Measurements from ENCODE around the gene TNFSF13B. TPM values are rescaled to one million over a fixed set of nuclear protein-coding genes. Genes with fewer than 3 reads are reported as not detected.

The TNFSF13B gene
- total and polyA plus RNA-seq, 10 of the 15 experiments (the other 5 are each of a cell fraction or from before 2014, with no cell fraction given), result 11.0 to 64.2 (median 17.0) TPM

DNA sequence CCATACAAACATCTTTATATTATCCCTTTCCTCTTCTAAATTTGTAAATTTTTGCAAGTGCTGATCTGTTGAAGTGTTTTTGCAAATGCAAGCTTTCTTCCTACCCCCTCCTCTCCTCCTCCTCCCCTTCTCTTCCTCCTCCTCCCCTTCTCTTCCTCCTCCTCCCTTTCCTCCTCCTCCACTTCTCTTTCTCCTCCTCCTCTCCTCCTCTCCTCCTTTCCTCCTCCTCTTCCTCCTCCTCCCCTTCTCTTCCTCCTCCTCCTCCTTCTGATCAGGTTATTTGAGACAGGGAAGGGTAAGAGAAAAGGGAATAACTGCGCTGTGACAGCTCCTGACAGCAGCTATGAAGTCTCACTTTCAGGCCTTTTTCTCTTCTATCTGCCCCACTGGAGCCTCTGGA, 8.9 kb downstream of the TNFSF13B start:
- H3K9ac ChIP-seq (ENCODE audit: control insufficient read depth, insufficient read depth, low read length), result no peak overlapping the region
- H3K79me2 ChIP-seq (ENCODE audit: control insufficient read depth, insufficient read depth, low read length), result no peaks in the 10 kb centered on the region
- no peak for FAIRE-seq
- no peaks in the 10 kb centered on the region for H3K36me3 ChIP-seq (ENCODE audit: control insufficient read depth in 2 of 2, insufficient read depth in 2 of 2, low read length in 1 of 2)
- 100% methylated on average over 1 of the region's 1 CpG for WGBS (ENCODE audit: insufficient coverage, insufficient replicate concordance, low lambda C conversion rate, missing lambda C conversion rate)
- intact Hi-C loops (cut with micrococcal nuclease; ENCODE audit: unreplicated experiment), result no loop called here
- H3K4me2 ChIP-seq (ENCODE audit: control insufficient read depth, insufficient read depth), result no peak overlapping the region
- no peaks in the 10 kb centered on the region for H3K9me3 ChIP-seq (replicated peaks; ENCODE audit: control insufficient read depth, insufficient read depth, low read length)
- no peak overlapping the region for H3K27ac ChIP-seq (ENCODE audit: control insufficient read depth, insufficient read depth)
- RAD21 ChIA-PET (ENCODE audit: unreplicated experiment), result no interaction called here
- H4K20me1 ChIP-seq (ENCODE audit: control insufficient read depth, insufficient read depth), result no peaks in the 10 kb centered on the region
- CTCF ChIA-PET, result interaction anchor here (0.8 kb wide), 1 partner anchor 626 kb away, joined by 3 read pairs; no protein-coding TSS in a partner anchor
- H2AFZ ChIP-seq (ENCODE audit: control insufficient read depth, low read depth, low read length), result no peak overlapping the region
- no TSS peak for BruUV-seq (replicated peaks)
- no peaks in the 10 kb centered on the region for H3K4me1 ChIP-seq (ENCODE audit: control insufficient read depth, insufficient read depth, low read length)
- H3K4me3 ChIP-seq, result no peak overlapping the region
- POLR2A ChIA-PET, result no interaction called here
- no peak for ATAC-seq
- TF ChIP-seq, protein P1, sequence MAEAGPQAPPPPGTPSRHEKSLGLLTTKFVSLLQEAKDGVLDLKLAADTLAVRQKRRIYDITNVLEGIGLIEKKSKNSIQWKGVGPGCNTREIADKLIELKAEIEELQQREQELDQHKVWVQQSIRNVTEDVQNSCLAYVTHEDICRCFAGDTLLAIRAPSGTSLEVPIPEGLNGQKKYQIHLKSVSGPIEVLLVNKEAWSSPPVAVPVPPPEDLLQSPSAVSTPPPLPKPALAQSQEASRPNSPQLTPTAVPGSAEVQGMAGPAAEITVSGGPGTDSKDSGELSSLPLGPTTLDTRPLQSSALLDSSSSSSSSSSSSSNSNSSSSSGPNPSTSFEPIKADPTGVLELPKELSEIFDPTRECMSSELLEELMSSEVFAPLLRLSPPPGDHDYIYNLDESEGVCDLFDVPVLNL (IDR thresholded peaks at IDR 0.05; ENCODE audit: low read depth, low read length), result no peak
- TF ChIP-seq STAT1 (conservative IDR thresholded peaks at IDR 0.05) (no peak), PKNOX1 (IDR thresholded peaks at IDR 0.05) (no peak), TAF1 (IDR thresholded peaks at IDR 0.05; ENCODE audit: borderline replicate concordance, low read depth, low read length) (no peak), IKZF1 (conservative IDR thresholded peaks at IDR 0.05) (no peak), ZNF24 (IDR thresholded peaks at IDR 0.05) (no peak), SREBF1 (IDR thresholded peaks at IDR 0.05; ENCODE audit: low read length) (no peak), KLF5 (IDR thresholded peaks at IDR 0.05; ENCODE audit: partially characterized antibody) (no peak)
- TF ChIP-seq, protein P2, sequence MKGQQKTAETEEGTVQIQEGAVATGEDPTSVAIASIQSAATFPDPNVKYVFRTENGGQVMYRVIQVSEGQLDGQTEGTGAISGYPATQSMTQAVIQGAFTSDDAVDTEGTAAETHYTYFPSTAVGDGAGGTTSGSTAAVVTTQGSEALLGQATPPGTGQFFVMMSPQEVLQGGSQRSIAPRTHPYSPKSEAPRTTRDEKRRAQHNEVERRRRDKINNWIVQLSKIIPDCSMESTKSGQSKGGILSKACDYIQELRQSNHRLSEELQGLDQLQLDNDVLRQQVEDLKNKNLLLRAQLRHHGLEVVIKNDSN (IDR thresholded peaks at IDR 0.05; ENCODE audit: borderline replicate concordance, extremely low read length, insufficient read depth, low read depth, low read length), result no peak
- SMC1A ChIA-PET (ENCODE audit: uncharacterized antibody, unreplicated experiment), result no interaction called here
- DNase-seq (ENCODE audit: low read depth, low spot score), result no peak
- no peaks in the 10 kb centered on the region for H3K27me3 ChIP-seq (replicated peaks in 1 of 2; ENCODE audit: control insufficient read depth in 2 of 2, insufficient read depth in 2 of 2, low read length in 1 of 2)
- in situ Hi-C loops (cut with MboI), result no loop called here

Data from GM12878 (cell line).